ENCODE measurements around the gene C1QL2.

C1QL2 gene

GRCh38 chr2:119137502-119137901 is 21.0 kb downstream of the C1QL2 start:
- DNase-seq (ENCODE audit: low spot score) = no peak

GRCh38 chr2:119136872-119137271 is 21.7 kb downstream of the C1QL2 start:
- DNase-seq (ENCODE audit: low spot score) = no peak

- no peak for DNase-seq (ENCODE audit: low spot score)
Measured at GRCh38 chr2:119136093-119136492, 22.5 kb downstream of the C1QL2 start.

- DNase-seq (ENCODE audit: low spot score) = no peak
Measured at GRCh38 chr2:119134775-119135174, 23.8 kb downstream of the C1QL2 start.

GRCh38 chr2:119126650-119127049 is 31.9 kb downstream of the C1QL2 start:
- peak; percentile 15 for DNase-seq (ENCODE audit: low spot score)

GRCh38 chr2:119123389-119123788 is 35.2 kb downstream of the C1QL2 start:
- DNase-seq (ENCODE audit: low spot score) = no peak

GRCh38 chr2:119122663-119123062 is 35.9 kb downstream of the C1QL2 start:
- DNase-seq (ENCODE audit: low spot score) = no peak

- no peak for DNase-seq (ENCODE audit: low spot score)
Measured at GRCh38 chr2:119119999-119120756, 38.4 kb downstream of the C1QL2 start.

GRCh38 chr2:119119076-119119785 is 39.3 kb downstream of the C1QL2 start:
- DNase-seq (ENCODE audit: low spot score) = no peak

- no peak for DNase-seq (ENCODE audit: low spot score)
Measured at GRCh38 chr2:119117891-119118882, 40.4 kb downstream of the C1QL2 start.

- DNase-seq (ENCODE audit: low spot score) = no peak
Measured at GRCh38 chr2:119117408-119117807, 41.1 kb downstream of the C1QL2 start.

- no peak for DNase-seq (ENCODE audit: low spot score)
Measured at GRCh38 chr2:119116411-119117295, 41.9 kb downstream of the C1QL2 start.

- no peak for DNase-seq (ENCODE audit: low spot score)
Measured at GRCh38 chr2:119114266-119114665, 44.3 kb downstream of the C1QL2 start.

GRCh38 chr2:119113489-119113770 is 45.1 kb downstream of the C1QL2 start:
- DNase-seq (ENCODE audit: low spot score) = no peak

- no peak for DNase-seq (ENCODE audit: low spot score)
Measured at GRCh38 chr2:119112770-119113488, 45.6 kb downstream of the C1QL2 start.

- no peak for DNase-seq (ENCODE audit: low spot score)
Measured at GRCh38 chr2:119112230-119112629, 46.3 kb downstream of the C1QL2 start.

- no peak for DNase-seq (ENCODE audit: low spot score)
Measured at GRCh38 chr2:119111115-119111975, 47.2 kb downstream of the C1QL2 start.

GRCh38 chr2:119109866-119110265 is 48.7 kb downstream of the C1QL2 start:
- no peak for DNase-seq (ENCODE audit: low spot score)

GRCh38 chr2:119108186-119108585 is 50.4 kb downstream of the C1QL2 start:
- DNase-seq (ENCODE audit: low spot score) = no peak

Data from cerebellar cortex (tissue), 1 donor.